SKM-1 (cell line): ENCODE results near the gene PHACTR1.
A peak's percentile ranks its signal among the peaks of the same experiment; 100 is the strongest.

Experiments used
- DNase-seq: peaks from one replicate; lab custom pipeline; 2025; ENCODE audit not compliant: unreplicated experiment; lab: John Stamatoyannopoulos, UW

Gene PHACTR1

GRCh38 chr6:13181393-13181792, 464.8 kb downstream of the PHACTR1 start:
- no peak for DNase-seq

GRCh38 chr6:13183415-13184088, 467.0 kb downstream of the PHACTR1 start:
- DNase-seq, result no peak

DNA sequence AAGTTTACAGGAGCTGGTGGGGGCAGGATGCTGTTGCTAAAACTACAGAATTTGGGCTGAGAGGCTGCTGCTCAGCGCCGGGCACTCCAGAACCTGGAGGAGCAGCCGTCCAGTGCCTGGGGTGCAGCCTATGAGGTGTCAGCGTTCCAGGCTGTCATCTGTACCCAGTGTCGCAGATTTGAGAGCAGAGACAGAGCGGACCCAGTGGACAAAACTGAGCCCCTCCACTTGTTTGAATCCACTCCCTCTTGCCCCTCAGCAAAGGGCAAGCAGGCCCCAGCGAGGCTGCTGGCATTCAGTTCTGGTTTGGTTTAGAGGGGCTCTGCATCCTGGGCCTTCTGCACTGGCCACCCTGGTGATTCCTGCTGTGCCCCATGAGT, 467.5 kb downstream of the PHACTR1 start:
- no peak for DNase-seq

- no peak for DNase-seq
Measured at GRCh38 chr6:13184547-13184946, 468.0 kb downstream of the PHACTR1 start.

DNA sequence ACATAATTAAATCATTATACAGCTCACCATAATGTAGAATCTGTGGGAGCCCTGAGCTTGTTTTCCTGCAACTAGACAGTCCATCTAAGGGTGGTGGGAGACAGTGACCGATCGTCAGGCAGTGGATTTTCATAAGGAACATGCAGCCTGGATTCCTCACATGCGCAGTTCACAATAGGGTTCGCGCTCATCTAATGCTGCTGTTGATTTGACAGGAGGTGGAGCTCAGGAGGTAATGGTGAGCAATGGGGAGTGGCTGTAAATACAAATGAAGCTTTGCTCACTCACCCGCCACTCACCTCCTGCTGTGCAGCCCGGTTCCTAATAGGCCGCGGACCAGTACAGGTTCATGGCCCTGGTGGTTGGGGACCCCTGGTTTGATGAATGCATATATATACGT, 470.3 kb downstream of the PHACTR1 start:
- DNase-seq, result no peak

DNA sequence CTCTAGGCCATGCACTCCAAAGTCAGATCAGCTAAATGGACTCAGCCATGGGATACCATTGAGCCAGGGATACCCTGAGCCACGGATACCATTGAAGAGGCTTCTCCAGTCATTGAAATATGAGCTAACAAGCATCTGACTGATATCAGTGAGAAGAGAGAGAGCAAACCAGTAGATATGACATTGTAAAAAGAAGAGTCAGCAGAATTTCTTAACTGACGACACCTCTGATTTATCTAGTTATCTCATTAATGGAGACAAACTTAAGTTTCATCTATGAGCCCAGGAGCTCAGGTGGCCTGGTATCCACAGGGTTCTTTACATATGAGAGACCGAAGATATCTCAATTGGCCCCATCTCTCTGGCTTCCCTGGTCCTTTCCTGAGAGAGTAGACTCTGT, 471.1 kb downstream of the PHACTR1 start:
- DNase-seq, result no peak

GRCh38 chr6:13188306-13188705, 471.7 kb downstream of the PHACTR1 start:
- no peak for DNase-seq

GRCh38 chr6:13189710-13190109, 473.1 kb downstream of the PHACTR1 start:
- no peak for DNase-seq

- DNase-seq, result no peak
Measured at GRCh38 chr6:13190376-13190775, 473.8 kb downstream of the PHACTR1 start.

GRCh38 chr6:13191461-13191860, 474.9 kb downstream of the PHACTR1 start:
- no peak for DNase-seq

DNA sequence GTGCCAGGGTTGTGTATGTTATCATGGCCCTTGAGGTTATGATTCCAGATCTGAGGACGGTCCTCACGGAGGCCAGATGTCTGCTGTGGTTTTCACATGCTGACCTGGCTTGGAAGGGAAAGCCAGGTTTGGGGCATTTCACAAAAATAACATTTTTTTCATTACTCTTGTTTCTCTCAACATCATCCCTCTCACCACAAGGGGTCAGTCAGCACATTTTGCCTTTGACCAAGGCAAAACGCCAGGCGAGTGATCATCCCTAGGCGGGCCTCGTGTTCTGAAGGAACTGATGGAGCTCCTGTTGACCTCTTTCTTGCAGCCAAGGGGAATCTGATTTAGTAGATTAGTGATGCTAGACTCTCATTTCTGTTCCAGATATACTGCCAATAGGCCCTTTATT, 478.3 kb downstream of the PHACTR1 start:
- DNase-seq, result peak; percentile 24

DNA sequence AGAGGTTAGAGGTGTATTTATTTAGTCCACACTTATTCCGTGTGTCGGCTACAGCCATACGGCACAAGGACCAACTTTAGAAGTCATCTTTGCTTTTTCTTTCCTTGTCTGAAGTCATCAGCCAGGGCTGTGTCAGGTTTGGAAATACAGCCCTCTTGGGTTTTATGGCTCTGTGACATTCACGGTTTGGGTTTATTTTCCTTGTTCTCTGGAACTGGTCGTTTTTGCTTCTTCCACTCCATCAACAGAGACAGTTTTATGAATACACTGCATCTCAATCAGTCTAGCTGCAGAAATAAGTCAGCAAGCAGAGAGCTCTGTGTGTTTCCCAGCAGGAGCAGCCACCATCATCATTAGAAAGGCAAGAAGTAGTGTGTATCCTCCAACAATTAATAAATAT, 479.2 kb downstream of the PHACTR1 start:
- DNase-seq, result no peak

DNA sequence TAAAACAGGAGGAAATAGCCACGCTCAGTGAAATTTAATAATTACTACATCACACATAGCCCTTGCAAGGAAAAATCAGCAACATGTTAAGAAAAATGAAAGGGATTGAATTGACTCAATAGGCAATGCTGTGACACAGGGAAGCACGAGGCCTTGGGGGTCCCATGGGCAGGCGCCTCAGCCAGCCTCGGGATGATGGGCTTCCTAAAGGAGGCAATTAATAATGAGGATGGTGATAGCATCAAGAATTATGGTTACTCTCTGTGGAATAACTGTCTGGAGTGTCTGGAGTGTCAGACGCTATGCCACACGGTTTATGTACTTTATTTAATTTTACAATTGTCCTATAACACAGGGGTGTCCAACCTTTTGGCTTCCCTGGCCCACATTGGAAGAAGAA, 481.6 kb downstream of the PHACTR1 start:
- DNase-seq, result no peak

DNA sequence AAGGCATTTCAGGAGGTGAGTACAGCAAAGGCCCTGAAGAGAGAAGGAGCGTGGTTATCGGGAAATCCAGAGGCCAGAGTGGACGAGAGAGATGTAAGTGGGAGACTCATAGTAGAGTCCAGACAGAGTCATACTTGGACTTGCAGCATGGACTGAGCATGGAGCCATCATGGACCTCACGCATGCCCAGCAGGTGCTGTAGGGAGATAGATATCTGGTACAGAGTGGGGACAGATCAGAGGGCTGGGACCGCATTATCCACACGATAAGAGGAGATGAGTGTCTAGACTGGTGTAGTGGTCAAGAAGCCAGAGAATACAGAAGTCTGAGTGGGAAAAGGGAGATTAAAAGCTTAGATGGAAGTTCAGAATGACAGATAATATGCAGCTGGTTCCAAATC, 484.8 kb downstream of the PHACTR1 start:
- DNase-seq, result no peak

- no peak for DNase-seq
Measured at GRCh38 chr6:13203145-13203544, 486.6 kb downstream of the PHACTR1 start.

GRCh38 chr6:13205106-13205505, 488.5 kb downstream of the PHACTR1 start:
- no peak for DNase-seq

DNA sequence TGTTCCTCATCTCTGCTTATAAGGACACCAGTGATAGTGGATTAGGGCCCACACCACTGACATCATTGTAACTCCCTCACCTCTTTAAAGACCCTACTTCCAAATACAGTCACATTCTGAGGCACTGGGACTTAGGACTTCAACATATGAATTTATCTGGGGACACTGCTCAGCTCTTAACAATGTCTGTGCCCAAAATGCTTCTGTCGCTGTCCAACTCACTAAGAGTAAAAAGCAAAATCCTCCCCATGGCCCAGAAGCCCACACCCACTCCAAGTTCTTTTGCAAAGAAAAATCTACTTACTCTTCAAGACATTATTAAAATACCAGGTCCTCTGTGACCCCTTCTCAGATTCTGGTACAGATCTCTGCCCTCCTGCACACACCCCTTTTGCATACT, 495.5 kb downstream of the PHACTR1 start:
- DNase-seq, result no peak

DNA sequence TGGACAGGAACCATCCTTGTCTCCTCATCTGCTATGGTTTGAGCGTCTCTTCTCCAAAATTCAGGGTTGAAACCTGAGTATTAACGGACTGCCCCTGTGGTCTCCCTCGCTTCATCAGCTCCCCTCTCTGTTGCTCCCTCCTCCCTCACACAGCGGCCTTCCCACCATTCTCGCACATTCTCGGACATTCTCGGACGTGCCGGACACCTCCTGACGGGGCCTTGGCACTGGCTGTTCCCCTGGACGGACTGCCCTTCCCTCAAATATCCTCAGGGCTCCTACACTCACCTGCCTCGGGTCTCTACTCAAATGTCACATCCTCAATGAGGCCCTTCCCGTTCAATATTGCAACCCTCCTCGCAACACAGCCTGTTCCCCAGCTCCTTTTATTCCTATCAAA, 496.0 kb downstream of the PHACTR1 start:
- no peak for DNase-seq

DNA sequence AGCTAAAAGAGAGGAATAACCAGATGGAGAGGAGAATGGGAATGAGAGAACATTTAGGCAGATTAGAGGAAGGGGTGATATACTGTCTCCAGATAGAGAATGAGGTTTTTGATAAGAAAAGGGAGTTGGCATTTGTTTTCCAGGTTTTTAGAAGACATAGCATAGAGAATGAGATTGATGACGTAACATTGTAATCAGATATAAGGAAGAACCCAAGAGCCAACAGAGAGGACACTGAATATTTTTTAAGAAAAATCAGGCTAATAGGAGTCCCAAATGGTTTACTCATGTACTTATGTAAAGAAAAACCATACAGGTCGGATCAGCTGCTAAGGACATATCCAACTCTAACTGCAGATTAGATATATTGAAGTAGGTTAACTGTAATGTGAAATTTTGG, 498.8 kb downstream of the PHACTR1 start:
- DNase-seq, result no peak

- DNase-seq, result peak; percentile 22
Measured at GRCh38 chr6:13216236-13217014, 499.9 kb downstream of the PHACTR1 start.

GRCh38 chr6:13217206-13217905, 500.8 kb downstream of the PHACTR1 start:
- no peak for DNase-seq

GRCh38 chr6:13220266-13220665, 503.7 kb downstream of the PHACTR1 start:
- no peak for DNase-seq
